ENCODE measurements around the gene RBBP7. TPM values are rescaled to one million over a fixed set of nuclear protein-coding genes. Genes with fewer than 3 reads are reported as not detected.

RBBP7 gene
- polyA plus RNA-seq, 1 experiment, result 157 TPM

GRCh38 chrX:16874458-16875095, 4.4 kb upstream of the RBBP7 start:
- CTCF ChIA-PET, result interaction anchor here (0.9 to 3.6 kb wide), 2 partner anchors 9 to 173 kb away, joined by 3 to 28 read pairs; no protein-coding TSS in a partner anchor
- POLR2A ChIA-PET, result no interaction called here
- DNase-seq (ENCODE audit: low read depth, low spot score), result no peak

GRCh38 chrX:16873106-16873505, 2.9 kb upstream of the RBBP7 start:
- H3K9me3 ChIP-seq (ENCODE audit: control insufficient read depth, insufficient read depth, low read length), result no peaks in the 10 kb centered on the region
- CTCF ChIA-PET, result interaction anchor here (1.1 to 3.6 kb wide), 2 partner anchors 10 to 173 kb away, joined by 4 to 28 read pairs; no protein-coding TSS in a partner anchor
- H3K27me3 ChIP-seq (ENCODE audit: control insufficient read depth, insufficient read depth, low read length), result no peaks in the 10 kb centered on the region
- no peak overlapping the region for H3K4me3 ChIP-seq (ENCODE audit: low read depth, low read length)
- no peak for DNase-seq (ENCODE audit: low read depth, low spot score)
- POLR2A ChIA-PET, result no interaction called here
- TF ChIP-seq CTCF (IDR thresholded peaks at IDR 0.05; ENCODE audit: low read depth, low read length), result no peak
- H3K27ac ChIP-seq (ENCODE audit: low read depth, low read length), result no peak overlapping the region

More at GRCh38 chrX:16874458-16875095, 4.4 kb upstream of the RBBP7 start:
- Histone ChIP-seq H3K27ac (ENCODE audit: low read depth, low read length) (no peak overlapping the region), H3K4me3 (ENCODE audit: low read depth, low read length) (no peak overlapping the region), H3K27me3 (ENCODE audit: control insufficient read depth, insufficient read depth, low read length) (no peaks in the 10 kb centered on the region), H3K9me3 (ENCODE audit: control insufficient read depth, insufficient read depth, low read length) (no peaks in the 10 kb centered on the region)
- TF ChIP-seq CTCF (IDR thresholded peaks at IDR 0.05; ENCODE audit: low read depth, low read length), result no peak

GRCh38 chrX:16870862-16871815, 977 bp upstream of the RBBP7 start:
- Histone ChIP-seq H3K27me3 (ENCODE audit: control insufficient read depth, insufficient read depth, low read length) (no peaks in the 10 kb centered on the region), H3K9me3 (ENCODE audit: control insufficient read depth, insufficient read depth, low read length) (no peaks in the 10 kb centered on the region), H3K4me3 (ENCODE audit: low read depth, low read length) (peak overlapping the region; percentile 47), H3K27ac (ENCODE audit: low read depth, low read length) (peak overlapping the region; percentile 75)
- no peak for TF ChIP-seq CTCF (IDR thresholded peaks at IDR 0.05; ENCODE audit: low read depth, low read length)
- CTCF ChIA-PET, result interaction anchor here (1.1 kb wide), 1 partner anchor 175 kb away, joined by 5 read pairs; no protein-coding TSS in a partner anchor
- POLR2A ChIA-PET, result no interaction called here
- DNase-seq (ENCODE audit: low read depth, low spot score), result no peak

GRCh38 chrX:16869393-16870094, 618 bp downstream of the RBBP7 start:
- ChIA-PET POLR2A (interaction anchor here (1.0 kb wide), 1 partner anchor 13 kb away, joined by 6 read pairs; no protein-coding TSS in a partner anchor), CTCF (no interaction called here)
- Histone ChIP-seq H3K27me3 (ENCODE audit: control insufficient read depth, insufficient read depth, low read length) (no peaks in the 10 kb centered on the region), H3K9me3 (ENCODE audit: control insufficient read depth, insufficient read depth, low read length) (no peaks in the 10 kb centered on the region), H3K27ac (ENCODE audit: low read depth, low read length) (peak overlapping the region; percentile 96), H3K4me3 (ENCODE audit: low read depth, low read length) (peak overlapping the region; percentile 73)
- no peak for DNase-seq (ENCODE audit: low read depth, low spot score)
- TF ChIP-seq CTCF (IDR thresholded peaks at IDR 0.05; ENCODE audit: low read depth, low read length), result no peak
